Activated naive CD4-positive, alpha-beta T cell treated with anti-CD3 and anti-CD28 coated beads, Interleukin-2, amount 10 ng/mL, durations not matched to agents 7 days and 5 days (primary cell): ENCODE data around the gene CDH4.

Source experiments
- CTCF ChIA-PET: fragments of 350-600 bp; sonication (Branson Sonifier 250); formaldehyde crosslinking; loops from one replicate; lab custom pipeline; 2021; ENCODE audit warnings: antibody characterized with exemption; lab: Charles Lee
- DNase-seq: peaks from one replicate; pipeline ENCODE4 v3.0.0-alpha.2; 2020
- H3K27ac Mint-ChIP-seq: one replicate; pipeline ENCODE4 v1.8.0; 2021; ENCODE audit warnings: mild to moderate bottlenecking, moderate library complexity, mixed read lengths
- H3K27me3 Mint-ChIP-seq: one replicate; pipeline ENCODE4 v1.8.0; 2021; ENCODE audit warnings: mild to moderate bottlenecking, mixed read lengths
- H3K36me3 Mint-ChIP-seq: one replicate; pipeline ENCODE4 v1.8.0; 2021; ENCODE audit warnings: mixed read lengths
- H3K4me1 Mint-ChIP-seq: one replicate; pipeline ENCODE4 v1.8.0; 2021; ENCODE audit warnings: mixed read lengths
- H3K4me3 Mint-ChIP-seq: one replicate; pipeline ENCODE4 v1.8.0; 2021; ENCODE audit warnings: mild to moderate bottlenecking, moderate library complexity, mixed read lengths
- H3K9me3 Mint-ChIP-seq: one replicate; pipeline ENCODE4 v1.8.0; 2021; ENCODE audit warnings: mixed read lengths

The CDH4 gene

DNA sequence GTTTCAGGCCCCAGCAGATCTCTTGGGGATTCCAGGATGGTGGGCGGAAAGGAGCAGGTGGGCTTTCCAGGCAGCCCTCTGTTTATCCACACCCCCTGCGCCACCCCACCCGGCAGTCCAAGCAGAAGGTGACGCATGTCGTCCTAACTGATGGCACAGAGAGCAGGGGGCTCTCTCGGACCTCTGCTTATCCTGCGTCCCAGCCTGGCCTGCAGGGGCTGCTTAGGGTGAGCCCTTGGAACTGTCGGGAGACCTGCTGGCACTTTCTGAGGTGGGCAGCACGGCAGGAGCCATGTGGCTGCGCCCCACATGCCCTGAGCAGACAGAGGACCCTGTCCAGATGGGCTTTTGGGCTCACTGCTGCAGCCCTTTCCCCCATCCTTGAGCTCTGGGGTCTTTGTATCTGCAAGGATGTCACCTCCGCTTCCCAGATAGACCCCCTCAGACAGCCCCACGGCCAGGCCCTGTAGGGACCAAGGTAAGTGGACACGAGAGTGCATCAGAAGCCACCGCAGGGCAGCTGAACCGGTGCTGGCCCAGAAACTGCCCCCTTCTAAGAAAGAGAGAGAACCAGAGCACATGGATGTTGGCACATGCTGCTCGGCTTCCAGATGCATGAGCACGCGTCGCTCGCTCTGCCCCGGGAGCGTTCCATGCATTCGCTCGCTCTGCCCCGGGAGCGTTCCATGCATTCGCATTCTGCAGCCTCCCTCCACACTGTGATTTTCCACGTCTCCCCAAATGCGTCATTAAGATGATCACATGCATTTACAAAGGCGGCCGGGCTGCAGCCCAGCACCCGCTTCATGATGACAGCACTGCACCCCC lies 566.9 kb downstream of the CDH4 start:
- CTCF ChIA-PET = no interaction called here
- H3K9me3 Mint-ChIP-seq = peaks cover 3% of the 10 kb centered on the region
- H3K36me3 Mint-ChIP-seq = no peaks in the 10 kb centered on the region
- no peaks in the 10 kb centered on the region for H3K4me1 Mint-ChIP-seq
- DNase-seq = no peak
- H3K4me3 Mint-ChIP-seq = no peak overlapping the region
- no peak overlapping the region for H3K27ac Mint-ChIP-seq
- H3K27me3 Mint-ChIP-seq = no peaks in the 10 kb centered on the region

DNA sequence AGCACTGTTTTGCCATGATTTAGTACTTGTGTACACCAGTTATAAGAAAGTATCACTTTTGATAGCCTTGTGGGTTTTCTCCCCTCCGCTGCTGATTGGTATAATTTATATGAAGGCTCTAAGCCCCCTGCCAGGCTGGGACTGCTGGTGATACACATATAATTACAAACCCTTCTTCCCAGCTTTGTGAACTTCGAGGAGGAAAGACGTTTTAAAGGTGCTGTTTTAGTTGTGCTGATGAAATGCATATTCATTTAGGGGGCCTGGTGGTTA lies 567.4 kb downstream of the CDH4 start:
- Mint-ChIP-seq H3K4me3 (no peak overlapping the region), H3K27me3 (no peaks in the 10 kb centered on the region), H3K36me3 (no peaks in the 10 kb centered on the region), H3K9me3 (peaks cover 3% of the 10 kb centered on the region), H3K27ac (no peak overlapping the region), H3K4me1 (no peaks in the 10 kb centered on the region)
- CTCF ChIA-PET = no interaction called here
- DNase-seq = no peak

GRCh38 chr20:61819921-61820825 lies 568.1 kb downstream of the CDH4 start:
- peaks cover 3% of the 10 kb centered on the region for H3K9me3 Mint-ChIP-seq
- H3K36me3 Mint-ChIP-seq = no peaks in the 10 kb centered on the region
- no peak overlapping the region for H3K27ac Mint-ChIP-seq
- no peak for DNase-seq
- CTCF ChIA-PET = no interaction called here
- H3K27me3 Mint-ChIP-seq = no peaks in the 10 kb centered on the region
- no peaks in the 10 kb centered on the region for H3K4me1 Mint-ChIP-seq
- H3K4me3 Mint-ChIP-seq = no peak overlapping the region

- no peaks in the 10 kb centered on the region for H3K27me3 Mint-ChIP-seq
- CTCF ChIA-PET = no interaction called here
- DNase-seq = no peak
Measured at GRCh38 chr20:61821735-61822134, 569.7 kb downstream of the CDH4 start.

GRCh38 chr20:61822396-61822795 lies 570.3 kb downstream of the CDH4 start:
- CTCF ChIA-PET = no interaction called here
- Mint-ChIP-seq H3K4me3 (no peak overlapping the region), H3K36me3 (no peaks in the 10 kb centered on the region), H3K9me3 (peaks cover 3% of the 10 kb centered on the region), H3K27me3 (no peaks in the 10 kb centered on the region), H3K27ac (no peak overlapping the region), H3K4me1 (no peaks in the 10 kb centered on the region)
- no peak for DNase-seq

More at GRCh38 chr20:61821735-61822134, 569.7 kb downstream of the CDH4 start:
- H3K36me3 Mint-ChIP-seq = no peaks in the 10 kb centered on the region
- H3K4me3 Mint-ChIP-seq = no peak overlapping the region
- no peaks in the 10 kb centered on the region for H3K4me1 Mint-ChIP-seq
- H3K27ac Mint-ChIP-seq = no peak overlapping the region
- H3K9me3 Mint-ChIP-seq = peaks cover 3% of the 10 kb centered on the region

DNA sequence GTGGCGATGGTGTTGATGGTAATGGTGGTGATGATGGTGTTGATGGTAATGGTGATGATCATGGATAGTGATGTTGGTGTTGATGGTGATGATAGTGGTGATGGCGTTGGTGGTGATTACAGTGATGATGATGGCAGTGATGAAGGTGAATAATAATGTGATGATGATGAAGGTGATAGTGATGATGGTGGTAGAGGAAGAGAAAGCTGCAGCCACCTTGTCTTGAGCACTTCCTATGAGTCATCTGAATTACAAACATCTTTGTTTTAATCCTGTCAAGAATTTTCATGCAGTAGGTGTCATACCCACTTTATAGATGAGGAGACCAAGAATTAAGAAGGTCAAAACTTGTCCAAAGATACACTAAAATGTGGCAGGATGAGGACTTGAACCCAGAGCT lies 571.2 kb downstream of the CDH4 start:
- no peak for DNase-seq
- H3K4me3 Mint-ChIP-seq = no peak overlapping the region
- H3K9me3 Mint-ChIP-seq = peaks cover 3% of the 10 kb centered on the region
- CTCF ChIA-PET = no interaction called here
- no peaks in the 10 kb centered on the region for H3K4me1 Mint-ChIP-seq
- no peaks in the 10 kb centered on the region for H3K27me3 Mint-ChIP-seq
- no peak overlapping the region for H3K27ac Mint-ChIP-seq
- H3K36me3 Mint-ChIP-seq = no peaks in the 10 kb centered on the region

- H3K36me3 Mint-ChIP-seq = no peaks in the 10 kb centered on the region
- H3K27me3 Mint-ChIP-seq = peaks cover 10% of the 10 kb centered on the region
- no peaks in the 10 kb centered on the region for H3K4me1 Mint-ChIP-seq
- H3K4me3 Mint-ChIP-seq = no peak overlapping the region
- CTCF ChIA-PET = no interaction called here
- no peak overlapping the region for H3K27ac Mint-ChIP-seq
- no peak for DNase-seq
- H3K9me3 Mint-ChIP-seq = no peaks in the 10 kb centered on the region
Measured at GRCh38 chr20:61828891-61829290, 576.8 kb downstream of the CDH4 start.

DNA sequence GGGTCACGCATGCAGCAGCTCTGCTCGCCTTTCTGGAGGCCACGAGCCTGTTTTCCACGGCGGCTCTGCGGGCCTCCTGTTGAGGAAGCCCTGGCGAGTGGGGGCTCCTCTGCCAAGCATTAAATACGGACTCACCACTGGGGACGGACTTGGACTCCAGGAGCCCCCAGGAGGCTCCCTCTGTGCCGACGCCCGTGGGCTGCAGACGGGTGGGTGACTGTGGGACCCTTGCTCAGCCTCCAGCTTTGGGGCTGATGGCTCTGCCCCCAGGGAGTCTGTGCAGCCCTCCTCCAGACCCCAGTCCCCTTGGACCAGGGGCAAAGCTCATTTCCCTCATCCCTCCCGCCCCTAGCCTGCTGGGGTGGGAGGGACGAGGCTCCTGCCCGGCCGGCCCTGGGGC lies 577.5 kb downstream of the CDH4 start:
- Mint-ChIP-seq H3K36me3 (no peaks in the 10 kb centered on the region), H3K27me3 (peaks cover 10% of the 10 kb centered on the region), H3K4me1 (no peaks in the 10 kb centered on the region), H3K9me3 (no peaks in the 10 kb centered on the region), H3K4me3 (no peak overlapping the region), H3K27ac (no peak overlapping the region)
- CTCF ChIA-PET = no interaction called here
- no peak for DNase-seq

GRCh38 chr20:61830241-61830930 lies 578.3 kb downstream of the CDH4 start:
- no peaks in the 10 kb centered on the region for H3K36me3 Mint-ChIP-seq
- no peak overlapping the region for H3K4me3 Mint-ChIP-seq
- no peaks in the 10 kb centered on the region for H3K9me3 Mint-ChIP-seq
- H3K27ac Mint-ChIP-seq = no peak overlapping the region
- CTCF ChIA-PET = no interaction called here
- H3K27me3 Mint-ChIP-seq = peaks cover 10% of the 10 kb centered on the region
- DNase-seq = no peak
- H3K4me1 Mint-ChIP-seq = no peaks in the 10 kb centered on the region

DNA sequence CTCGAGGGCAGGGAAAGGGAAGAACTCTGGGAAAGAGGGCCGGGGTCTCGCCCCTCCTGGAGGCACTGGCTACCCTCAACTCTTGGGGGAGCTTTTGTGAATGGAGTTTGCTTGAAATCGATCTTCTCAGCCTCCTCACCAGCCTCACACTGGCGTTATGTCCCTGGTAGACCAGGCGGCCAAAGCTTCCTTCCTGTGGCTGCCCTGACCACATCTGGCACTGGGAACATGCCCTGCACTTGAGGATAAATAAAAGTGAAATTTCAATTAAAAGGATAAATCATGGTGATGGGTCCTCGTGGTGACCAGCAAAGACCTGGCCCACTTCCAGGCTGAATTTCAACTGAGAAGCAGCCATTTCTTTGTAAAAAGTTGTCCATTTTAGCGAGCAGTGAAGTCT lies 578.9 kb downstream of the CDH4 start:
- no peak for DNase-seq
- CTCF ChIA-PET = no interaction called here
- H3K9me3 Mint-ChIP-seq = no peaks in the 10 kb centered on the region
- peaks cover 10% of the 10 kb centered on the region for H3K27me3 Mint-ChIP-seq
- H3K27ac Mint-ChIP-seq = no peak overlapping the region
- H3K4me3 Mint-ChIP-seq = no peak overlapping the region
- no peaks in the 10 kb centered on the region for H3K36me3 Mint-ChIP-seq
- no peaks in the 10 kb centered on the region for H3K4me1 Mint-ChIP-seq

GRCh38 chr20:61832181-61832580 lies 580.1 kb downstream of the CDH4 start:
- no peaks in the 10 kb centered on the region for H3K4me1 Mint-ChIP-seq

DNA sequence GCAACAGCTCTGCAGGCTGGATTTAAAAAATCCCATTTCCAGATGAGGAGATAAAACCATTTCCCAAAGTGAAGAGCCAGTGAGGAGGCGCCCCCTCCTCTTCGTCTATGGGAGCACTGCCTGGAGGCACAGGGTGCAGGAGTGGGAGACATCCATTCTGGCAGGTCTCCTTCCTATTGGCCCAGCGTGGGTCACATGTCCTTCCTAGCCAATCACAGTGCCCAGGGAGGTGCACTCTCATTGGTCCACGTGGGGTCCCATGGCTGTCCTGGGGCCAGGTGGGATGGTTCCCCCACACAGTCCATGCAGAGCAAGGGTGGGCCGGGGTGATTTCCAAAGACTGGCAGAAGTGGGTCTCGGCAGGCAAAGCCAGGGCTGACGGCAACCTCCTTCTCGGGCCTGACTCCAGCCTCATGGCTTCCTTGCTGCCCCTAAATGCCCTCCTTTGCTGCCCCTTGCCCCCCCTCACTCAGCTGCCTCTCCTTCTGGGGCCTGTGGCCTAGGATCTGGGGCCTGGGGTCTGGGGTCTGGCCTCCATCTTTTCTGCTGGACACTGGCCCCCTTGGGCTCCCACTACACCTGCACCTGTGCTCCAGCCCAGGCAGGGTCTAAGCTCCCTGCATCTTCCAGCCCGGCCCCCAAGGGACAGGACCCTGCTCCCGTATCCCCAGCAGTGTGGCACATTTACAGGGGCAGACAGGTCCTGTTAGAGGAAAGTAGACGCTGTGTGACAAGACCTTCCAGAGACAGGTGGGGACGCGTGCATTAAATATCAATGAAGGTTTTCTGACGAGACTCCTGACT lies 581.9 kb downstream of the CDH4 start:
- Mint-ChIP-seq H3K4me1 (no peaks in the 10 kb centered on the region), H3K4me3 (no peak overlapping the region), H3K36me3 (no peaks in the 10 kb centered on the region), H3K27ac (no peak overlapping the region), H3K9me3 (no peaks in the 10 kb centered on the region), H3K27me3 (peaks cover 10% of the 10 kb centered on the region)
- CTCF ChIA-PET = no interaction called here
- DNase-seq = no peak

More at GRCh38 chr20:61832181-61832580, 580.1 kb downstream of the CDH4 start:
- peaks cover 10% of the 10 kb centered on the region for H3K27me3 Mint-ChIP-seq
- no peak overlapping the region for H3K4me3 Mint-ChIP-seq
- no peaks in the 10 kb centered on the region for H3K9me3 Mint-ChIP-seq
- no peak overlapping the region for H3K27ac Mint-ChIP-seq
- CTCF ChIA-PET = no interaction called here
- no peak for DNase-seq
- no peaks in the 10 kb centered on the region for H3K36me3 Mint-ChIP-seq

DNA sequence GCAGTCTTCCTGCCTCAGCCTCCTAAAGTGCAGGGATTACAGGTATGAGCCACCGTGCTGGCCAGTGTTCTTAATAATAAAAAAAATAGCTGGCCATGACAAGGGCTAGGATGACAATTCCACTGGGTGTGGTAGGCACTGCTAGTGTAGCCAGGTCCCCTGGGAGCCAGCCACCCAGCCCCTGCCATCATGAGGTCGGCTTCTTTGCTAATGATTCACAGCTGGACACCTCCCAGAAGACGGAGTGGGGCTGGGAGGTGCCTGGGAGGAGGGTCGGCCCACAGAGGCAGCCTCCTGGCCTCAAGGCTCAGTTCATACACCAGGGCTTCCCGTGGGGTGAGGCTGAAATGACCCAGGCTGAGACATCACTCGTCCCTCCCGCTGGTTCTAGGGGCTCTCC lies 583.2 kb downstream of the CDH4 start:
- CTCF ChIA-PET = no interaction called here
- Mint-ChIP-seq H3K27me3 (peaks cover 10% of the 10 kb centered on the region), H3K9me3 (no peaks in the 10 kb centered on the region), H3K4me1 (no peaks in the 10 kb centered on the region), H3K36me3 (no peaks in the 10 kb centered on the region), H3K4me3 (no peak overlapping the region), H3K27ac (no peak overlapping the region)
- no peak for DNase-seq

- CTCF ChIA-PET = no interaction called here
- H3K36me3 Mint-ChIP-seq = no peaks in the 10 kb centered on the region
- no peak overlapping the region for H3K4me3 Mint-ChIP-seq
- H3K27ac Mint-ChIP-seq = no peak overlapping the region
- no peaks in the 10 kb centered on the region for H3K9me3 Mint-ChIP-seq
- DNase-seq = no peak
- H3K27me3 Mint-ChIP-seq = peaks cover 5% of the 10 kb centered on the region
- H3K4me1 Mint-ChIP-seq = no peaks in the 10 kb centered on the region
Measured at GRCh38 chr20:61835791-61836350, 583.8 kb downstream of the CDH4 start.
